ENCODE data around the gene RNF121.

RNF121 gene

GRCh38 chr11:71987521-71987920 is 58.7 kb downstream of the RNF121 start:
- no peak for DNase-seq (ENCODE audit: low read depth in 2 of 2, low spot score in 1 of 2)

DNA sequence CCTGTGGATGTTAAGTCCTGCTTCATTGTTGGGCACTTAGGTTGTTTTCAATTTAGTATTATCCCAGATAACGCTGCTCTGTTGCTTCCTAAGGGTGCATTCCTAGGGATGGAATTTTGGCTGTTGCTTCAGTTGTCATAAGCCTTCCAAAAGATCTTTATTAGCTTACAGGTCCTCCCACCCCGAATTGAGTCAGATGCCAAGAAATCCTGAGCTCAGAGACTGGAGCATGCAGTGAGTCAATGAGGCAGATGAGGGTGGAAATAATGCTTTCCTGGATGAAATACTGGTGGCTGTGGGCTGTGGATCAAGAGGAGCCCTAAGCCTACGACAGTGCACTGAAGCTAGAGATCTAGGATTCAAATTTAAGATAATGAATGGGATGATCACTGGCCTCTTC is 59.2 kb downstream of the RNF121 start:
- no peak for DNase-seq (ENCODE audit: low read depth in 2 of 2, low spot score in 1 of 2)

GRCh38 chr11:71990701-71991100 is 61.9 kb downstream of the RNF121 start:
- no peak for DNase-seq (ENCODE audit: low read depth in 2 of 2, low spot score in 1 of 2)

DNA sequence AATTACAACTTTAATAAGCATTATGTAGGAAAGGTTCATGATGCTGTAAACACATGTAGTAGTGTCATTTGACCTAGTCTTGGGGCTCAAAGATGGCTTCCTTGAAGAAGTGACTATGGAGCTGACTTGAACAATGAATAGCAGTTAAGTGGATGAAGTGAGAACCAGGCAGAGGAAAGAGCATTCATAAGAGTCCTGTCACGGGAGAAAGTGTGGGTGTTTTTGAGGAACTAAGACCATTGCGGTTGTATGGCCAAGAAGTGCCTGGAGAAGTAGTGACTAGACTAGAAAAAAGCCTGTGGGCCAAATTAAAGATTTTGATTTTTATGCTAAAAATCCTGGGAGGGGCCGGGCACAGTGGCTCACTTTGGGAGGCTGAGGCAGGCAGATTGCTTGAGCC is 62.6 kb downstream of the RNF121 start:
- no peak for DNase-seq (ENCODE audit: low read depth in 2 of 2, low spot score in 1 of 2)

GRCh38 chr11:71992136-71992730 is 63.4 kb downstream of the RNF121 start:
- DNase-seq (ENCODE audit: low read depth in 2 of 2, low spot score in 1 of 2) = no peak

DNA sequence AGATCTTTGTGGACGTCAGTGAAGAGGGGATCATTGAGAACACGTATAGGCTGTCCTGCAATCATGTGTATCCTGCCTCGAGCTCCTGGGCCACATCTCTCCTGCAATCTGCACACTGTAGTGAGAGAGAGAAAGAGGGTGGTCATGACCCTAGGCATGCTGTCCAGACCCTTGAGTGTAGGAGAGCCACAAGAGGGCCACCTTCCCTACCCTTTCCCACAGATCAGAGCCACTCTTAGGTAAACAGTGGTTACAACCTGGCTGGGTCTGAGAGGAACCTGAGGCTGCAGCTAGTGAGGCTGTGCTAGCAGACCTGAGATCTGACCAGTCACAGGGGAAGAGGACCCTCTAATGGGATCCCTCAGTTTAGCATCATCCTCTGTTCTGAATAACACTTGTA is 65.9 kb downstream of the RNF121 start:
- no peak for DNase-seq (ENCODE audit: low read depth in 2 of 2, low spot score in 1 of 2)

DNA sequence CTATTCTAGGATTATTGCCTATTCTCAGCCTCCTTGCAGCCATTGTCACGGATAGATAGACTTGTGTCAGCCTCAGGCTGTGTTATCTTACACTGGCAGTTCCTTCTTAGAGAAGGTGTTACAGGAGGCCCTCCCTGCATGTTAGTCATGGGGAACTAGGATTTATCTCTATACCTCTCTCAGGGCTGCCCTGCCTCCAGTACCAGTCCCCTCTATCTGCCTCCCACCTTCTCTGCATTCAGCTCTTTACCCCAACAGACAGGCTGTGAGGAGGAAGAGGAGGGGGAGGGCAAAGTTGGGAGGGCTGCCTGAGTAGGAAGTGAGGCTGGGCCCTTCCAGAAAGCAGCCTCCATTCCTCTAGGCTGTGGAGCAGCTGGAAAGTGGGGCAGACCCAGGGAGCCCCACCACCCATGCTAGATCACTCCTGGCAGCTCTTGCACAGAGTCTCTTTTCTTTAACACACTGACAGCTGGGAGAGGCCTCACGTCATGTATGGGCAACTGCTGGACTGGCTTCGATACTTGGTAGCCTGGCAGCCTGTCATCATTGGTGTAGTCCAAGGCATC is 67.0 kb downstream of the RNF121 start:
- DNase-seq (ENCODE audit: low read depth in 2 of 2, low spot score in 1 of 2) = no peak

GRCh38 chr11:71996517-71996916 is 67.7 kb downstream of the RNF121 start:
- no peak for DNase-seq (ENCODE audit: low read depth in 2 of 2, low spot score in 1 of 2)

DNA sequence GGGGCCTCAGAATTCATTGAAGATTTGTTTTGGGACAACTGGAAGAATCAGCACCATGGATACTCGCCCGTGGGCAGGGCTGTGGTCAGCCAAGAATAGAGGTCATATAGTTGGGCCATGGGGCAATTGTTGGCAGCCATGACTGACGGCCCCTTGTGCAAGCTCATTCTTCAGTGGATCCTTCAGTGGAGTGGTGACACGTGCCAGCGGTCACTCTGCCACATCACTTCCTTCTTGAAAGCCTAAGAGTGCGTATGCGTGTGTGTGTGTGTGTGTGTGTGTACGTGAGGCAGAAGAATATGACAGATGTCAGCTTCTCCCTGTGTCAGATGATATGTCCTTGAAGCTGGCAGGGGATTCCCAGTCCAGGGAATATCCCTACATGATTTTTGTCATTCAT is 68.1 kb downstream of the RNF121 start:
- no peak for DNase-seq (ENCODE audit: low read depth in 2 of 2, low spot score in 1 of 2)

GRCh38 chr11:71997594-71997993 is 68.7 kb downstream of the RNF121 start:
- DNase-seq (ENCODE audit: low read depth in 2 of 2, low spot score in 1 of 2) = no peak

DNA sequence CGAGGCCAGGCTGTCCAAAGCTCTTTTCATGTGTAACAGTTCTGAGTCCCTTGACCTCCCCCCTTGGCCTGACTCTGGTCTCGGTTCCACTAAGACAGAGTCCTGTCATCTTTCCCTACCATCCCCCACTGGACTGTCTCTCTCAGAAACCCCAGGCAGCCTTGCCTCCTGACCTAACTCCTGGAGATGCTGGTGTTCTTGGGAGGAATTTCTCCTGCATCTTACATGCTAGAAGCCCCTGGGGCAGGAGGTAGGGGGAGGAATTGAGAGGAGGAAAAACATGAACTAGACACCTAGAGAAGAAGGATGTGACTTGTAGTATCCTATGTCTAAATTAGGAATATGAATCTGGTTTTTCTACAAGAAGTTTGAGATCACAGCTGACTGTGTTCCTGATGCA is 69.2 kb downstream of the RNF121 start:
- no peak for DNase-seq (ENCODE audit: low read depth in 2 of 2, low spot score in 1 of 2)

DNA sequence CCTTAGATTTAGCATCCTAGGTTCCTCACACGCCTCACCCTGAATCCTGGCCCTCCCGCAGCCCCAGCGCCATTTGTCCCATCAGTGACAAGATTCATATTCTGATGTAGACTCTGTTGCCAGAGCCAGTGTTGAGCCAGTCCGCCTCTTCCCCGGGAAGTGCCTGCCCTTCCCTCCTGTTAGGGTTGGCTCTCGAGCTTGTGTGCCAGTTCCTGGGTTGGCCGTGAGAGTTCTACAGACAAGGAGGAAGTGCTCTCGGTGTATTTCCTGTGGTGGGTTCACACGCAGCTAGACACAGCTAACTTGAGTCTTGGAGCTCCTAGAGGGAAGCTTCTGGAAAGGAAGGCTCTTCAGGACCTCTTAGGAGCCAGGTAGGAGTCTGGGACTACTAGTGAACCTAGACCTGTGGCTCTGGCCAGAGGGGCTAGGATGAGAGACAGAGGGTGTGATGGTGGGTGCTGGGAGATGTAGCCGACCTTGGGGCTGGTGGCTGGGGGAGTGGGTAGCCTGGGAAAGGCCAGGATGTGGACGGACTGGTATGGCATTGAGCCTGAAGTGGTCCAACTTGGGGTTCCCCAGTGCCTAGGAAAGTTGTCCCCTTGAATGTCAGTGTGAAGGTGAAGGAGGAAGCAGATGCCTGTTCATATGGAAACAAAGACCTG is 69.9 kb downstream of the RNF121 start, which contains the start of gene IL18BP:
Gene IL18BP (plus strand): TSS at position 261 of the 662 bp plus-strand sequence. CDS start 1,076 bp downstream, outside the sequence.
- DNase-seq (ENCODE audit: low read depth in 2 of 2, low spot score in 1 of 2) = no peak

DNA sequence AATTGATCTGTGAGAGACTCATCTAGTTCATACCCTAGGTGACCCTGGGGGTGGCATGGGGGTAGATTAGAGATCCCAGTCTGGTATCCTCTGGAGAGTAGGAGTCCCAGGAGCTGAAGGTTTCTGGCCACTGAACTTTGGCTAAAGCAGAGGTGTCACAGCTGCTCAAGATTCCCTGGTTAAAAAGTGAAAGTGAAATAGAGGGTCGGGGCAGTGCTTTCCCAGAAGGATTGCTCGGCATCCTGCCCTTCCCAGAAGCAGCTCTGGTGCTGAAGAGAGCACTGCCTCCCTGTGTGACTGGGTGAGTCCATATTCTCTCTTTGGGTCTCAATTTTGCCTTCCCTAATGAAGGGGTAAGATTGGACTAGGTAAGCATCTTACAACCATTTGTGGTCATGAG is 70.5 kb downstream of the RNF121 start:
- DNase-seq (ENCODE audit: low read depth in 2 of 2, low spot score in 1 of 2) = no peak

- no peak for DNase-seq (ENCODE audit: low read depth in 2 of 2, low spot score in 1 of 2)
These were observed 71.0 kb downstream of the RNF121 start for GRCh38 chr11:71999798-72000197.

GRCh38 chr11:72000202-72000867 is 71.5 kb downstream of the RNF121 start:
- DNase-seq (ENCODE audit: low read depth in 2 of 2, low spot score in 1 of 2) = no peak

DNA sequence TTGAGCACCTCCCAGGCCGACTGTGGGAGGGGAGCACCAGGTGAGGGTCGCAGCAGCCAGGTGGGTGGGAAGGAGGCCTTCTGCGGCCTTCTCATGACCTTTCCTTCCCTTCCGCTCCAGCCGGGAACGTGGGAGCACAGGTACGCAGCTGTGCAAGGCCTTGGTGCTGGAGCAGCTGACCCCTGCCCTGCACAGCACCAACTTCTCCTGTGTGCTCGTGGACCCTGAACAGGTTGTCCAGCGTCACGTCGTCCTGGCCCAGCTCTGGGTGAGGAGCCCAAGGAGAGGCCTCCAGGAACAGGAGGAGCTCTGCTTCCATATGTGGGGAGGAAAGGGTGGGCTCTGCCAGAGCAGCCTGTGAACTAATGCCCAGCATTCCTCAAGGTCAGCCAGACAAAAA is 72.4 kb downstream of the RNF121 start:
- no peak for DNase-seq (ENCODE audit: low read depth in 2 of 2, low spot score in 1 of 2)

DNA sequence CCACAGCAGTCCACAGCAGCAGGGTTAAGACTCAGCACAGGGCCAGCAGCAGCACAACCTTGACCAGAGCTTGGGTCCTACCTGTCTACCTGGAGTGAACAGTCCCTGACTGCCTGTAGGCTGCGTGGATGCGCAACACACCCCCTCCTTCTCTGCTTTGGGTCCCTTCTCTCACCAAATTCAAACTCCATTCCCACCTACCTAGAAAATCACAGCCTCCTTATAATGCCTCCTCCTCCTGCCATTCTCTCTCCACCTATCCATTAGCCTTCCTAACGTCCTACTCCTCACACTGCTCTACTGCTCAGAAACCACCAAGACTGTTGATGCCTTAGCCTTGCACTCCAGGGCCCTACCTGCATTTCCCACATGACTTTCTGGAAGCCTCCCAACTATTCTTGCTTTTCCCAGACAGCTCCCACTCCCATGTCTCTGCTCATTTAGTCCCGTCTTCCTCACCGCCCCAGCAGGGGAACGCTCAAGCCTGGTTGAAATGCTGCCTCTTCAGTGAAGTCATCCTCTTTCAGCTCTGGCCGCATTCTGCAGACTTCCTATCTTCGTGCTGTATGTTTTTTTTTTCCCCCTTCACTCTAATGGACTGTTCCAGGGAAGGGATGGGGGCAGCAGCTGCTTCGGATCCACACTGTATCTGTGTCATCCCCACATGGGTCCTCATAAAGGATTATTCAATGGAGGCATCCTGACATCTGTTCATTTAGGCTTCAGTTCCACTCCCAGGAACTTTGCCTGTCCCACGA is 73.2 kb downstream of the RNF121 start:
- no peak for DNase-seq (ENCODE audit: low read depth in 2 of 2, low spot score in 1 of 2)

GRCh38 chr11:72002841-72003775 is 74.3 kb downstream of the RNF121 start:
- no peak for DNase-seq (ENCODE audit: low read depth in 2 of 2, low spot score in 1 of 2)

DNA sequence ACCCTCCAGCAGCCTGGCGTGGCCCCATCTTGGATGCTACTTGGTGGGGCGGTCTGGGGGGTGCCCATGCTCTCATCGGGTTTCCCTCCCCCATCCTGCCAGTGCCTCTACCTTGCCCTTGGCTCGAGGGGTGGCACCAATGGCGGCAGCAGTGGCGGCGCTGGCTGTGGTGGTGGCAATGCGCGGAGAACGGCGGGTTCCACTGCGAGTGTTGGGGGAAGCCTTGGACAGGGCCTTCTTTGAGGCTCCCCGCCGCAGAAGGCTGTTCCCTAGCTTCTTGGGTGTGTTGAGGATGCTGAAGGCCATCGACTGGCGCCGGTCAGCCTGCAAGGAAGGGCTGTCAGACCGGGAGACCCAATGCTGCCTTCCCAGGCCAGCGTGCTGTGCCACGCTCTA is 74.9 kb downstream of the RNF121 start:
- DNase-seq (ENCODE audit: low read depth in 2 of 2, low spot score in 1 of 2) = no peak
